Naive B cell (primary cell): ENCODE measurements around the gene KDM4B. TPM values are rescaled to one million over a fixed set of nuclear protein-coding genes. Genes with fewer than 3 reads are reported as not detected.

Experiments
- ATAC-seq, 2 donors: fragments of 150-1000 bp; cut with Tn5 transposase; 2 replicates each; pipeline ENCODE4 v1.10.0; 2021; ENCODE audit warnings: low read depth in 2 of 2, mild to moderate bottlenecking in 2 of 2, moderate library complexity in 2 of 2
- DNase-seq: peaks from one replicate; pipeline ENCODE4 v3.0.0; 2022
- H3K27ac Mint-ChIP-seq, 6 donors: one replicate each; pipeline ENCODE4 v1.8.0; 2020 to 2022; ENCODE audit warnings: mild to moderate bottlenecking in 6 of 6, mixed read lengths in 6 of 6, moderate library complexity in 5 of 6, inconsistent platforms in 2 of 6
- H3K27me3 Mint-ChIP-seq, 3 donors: one replicate each; pipeline ENCODE4 v1.8.0; 2021 to 2022; ENCODE audit warnings: mixed read lengths in 3 of 3, mild to moderate bottlenecking in 1 of 3
- H3K36me3 Mint-ChIP-seq, 2 donors: one replicate each; pipeline ENCODE4 v1.8.0; 2020 to 2022; ENCODE audit warnings: mixed read lengths in 2 of 2, inconsistent platforms in 1 of 2, mild to moderate bottlenecking in 1 of 2
- H3K4me1 Mint-ChIP-seq, 3 donors: one replicate each; pipeline ENCODE4 v1.8.0; 2020 to 2022; ENCODE audit warnings: mixed read lengths in 3 of 3, inconsistent platforms in 1 of 3, mild to moderate bottlenecking in 1 of 3, moderate library complexity in 1 of 3
- H3K4me3 Mint-ChIP-seq, 8 donors: one replicate each; pipeline ENCODE4 v1.8.0; 2020 to 2022; ENCODE audit warnings: mild to moderate bottlenecking in 8 of 8, mixed read lengths in 8 of 8, moderate library complexity in 8 of 8, inconsistent platforms in 2 of 8
- H3K9me3 Mint-ChIP-seq, 7 donors: one replicate each; pipeline ENCODE4 v1.8.0; 2020 to 2022; ENCODE audit warnings: mixed read lengths in 7 of 7, mild to moderate bottlenecking in 5 of 7, inconsistent platforms in 2 of 7, moderate library complexity in 1 of 7
- polyA plus RNA-seq, 6 donors: library from polyadenylated mRNA; unstranded; fragments of 300-500 nt; fragmentation: Illumina TruSeq; gene quantifications; one replicate each; pipeline ENCODE4 v1.2.3, GENCODE V29; 2021; ENCODE audit warnings: low read depth in 6 of 6

The KDM4B gene
- polyA plus RNA-seq, 6 donors from 2014 or later, result 17.9 to 94.1 (median 50.8) TPM

GRCh38 chr19:4996701-4997100, 27.8 kb downstream of the KDM4B start:
- peak overlapping the region in 1 of 6 donors; percentile 70 for H3K27ac Mint-ChIP-seq
- peaks cover 3 to 18% (median 4%) of the 10 kb centered on the region in 7 donors for H3K9me3 Mint-ChIP-seq
- H3K27me3 Mint-ChIP-seq, result no peaks in the 10 kb centered on the region
- peaks cover 2 to 14% of the 10 kb centered on the region in 2 donors for H3K36me3 Mint-ChIP-seq
- H3K4me3 Mint-ChIP-seq, result no peak overlapping the region
- ATAC-seq, result no peak
- H3K4me1 Mint-ChIP-seq, result peaks cover 35 to 62% (median 42%) of the 10 kb centered on the region in 3 donors
- no peak for DNase-seq

GRCh38 chr19:4997297-4997696, 28.4 kb downstream of the KDM4B start:
- Mint-ChIP-seq H3K27ac (peak overlapping the region in 1 of 6 donors; percentile 19), H3K27me3 (no peaks in the 10 kb centered on the region), H3K36me3 (peaks cover 0 to 8% of the 10 kb centered on the region in 2 donors), H3K9me3 (peaks cover 0 to 12% (median 3%) of the 10 kb centered on the region in 7 donors), H3K4me3 (no peak overlapping the region), H3K4me1 (peaks cover 33 to 56% (median 44%) of the 10 kb centered on the region in 3 donors)
- DNase-seq (no peak), ATAC-seq (no peak)

- no peaks in the 10 kb centered on the region for H3K36me3 Mint-ChIP-seq
- no peak overlapping the region for H3K4me3 Mint-ChIP-seq
- peak overlapping the region in 1 of 6 donors; percentile 1 for H3K27ac Mint-ChIP-seq
- H3K9me3 Mint-ChIP-seq, result no peaks in the 10 kb centered on the region
- H3K4me1 Mint-ChIP-seq, result peaks cover 32 to 34% (median 32%) of the 10 kb centered on the region in 3 donors
- no peak for ATAC-seq
- H3K27me3 Mint-ChIP-seq, result no peaks in the 10 kb centered on the region
- no peak for DNase-seq
Observed at GRCh38 chr19:5000120-5000611, 31.3 kb downstream of the KDM4B start.

- Mint-ChIP-seq H3K27ac (peak overlapping the region in 1 of 6 donors; percentile 47), H3K4me1 (peaks cover 26 to 37% (median 27%) of the 10 kb centered on the region in 3 donors)
Observed at GRCh38 chr19:5001615-5002014, 32.7 kb downstream of the KDM4B start.

GRCh38 chr19:5002143-5002542, 33.2 kb downstream of the KDM4B start:
- DNase-seq (no peak), ATAC-seq (no peak)
- H3K4me3 Mint-ChIP-seq, result peak overlapping the region in 1 of 8 donors; percentile 68
- no peaks in the 10 kb centered on the region for H3K27me3 Mint-ChIP-seq
- peaks cover 2 to 4% of the 10 kb centered on the region in 2 donors for H3K36me3 Mint-ChIP-seq
- H3K9me3 Mint-ChIP-seq, result peaks cover 0 to under 1% (median 0%) of the 10 kb centered on the region in 7 donors
- H3K4me1 Mint-ChIP-seq, result peaks cover 24 to 36% (median 28%) of the 10 kb centered on the region in 3 donors
- H3K27ac Mint-ChIP-seq, result peak overlapping the region in 1 of 6 donors; percentile 59

More at GRCh38 chr19:5001615-5002014, 32.7 kb downstream of the KDM4B start:
- no peaks in the 10 kb centered on the region for H3K36me3 Mint-ChIP-seq
- no peak overlapping the region for H3K4me3 Mint-ChIP-seq
- DNase-seq (peak; percentile 14), ATAC-seq (peak; percentile 36 to 53)
- H3K9me3 Mint-ChIP-seq, result no peaks in the 10 kb centered on the region
- no peaks in the 10 kb centered on the region for H3K27me3 Mint-ChIP-seq

GRCh38 chr19:5003781-5004180, 34.9 kb downstream of the KDM4B start:
- Mint-ChIP-seq H3K27me3 (no peaks in the 10 kb centered on the region), H3K9me3 (peaks cover 0 to 8% (median 6%) of the 10 kb centered on the region in 7 donors), H3K36me3 (peaks cover 8 to 12% of the 10 kb centered on the region in 2 donors), H3K4me3 (no peak overlapping the region), H3K27ac (peak overlapping the region in 2 of 6 donors; percentile 26 to 42), H3K4me1 (peaks cover 24 to 38% (median 26%) of the 10 kb centered on the region in 3 donors)
- no peak for DNase-seq
- ATAC-seq, result no peak

GRCh38 chr19:5005096-5005495, 36.2 kb downstream of the KDM4B start:
- peaks cover 0 to 8% (median 6%) of the 10 kb centered on the region in 7 donors for H3K9me3 Mint-ChIP-seq
- peaks cover 24 to 37% (median 31%) of the 10 kb centered on the region in 3 donors for H3K4me1 Mint-ChIP-seq
- ATAC-seq, result no peak
- no peak overlapping the region for H3K4me3 Mint-ChIP-seq
- DNase-seq, result no peak
- no peaks in the 10 kb centered on the region for H3K27me3 Mint-ChIP-seq
- H3K27ac Mint-ChIP-seq, result peak overlapping the region in 1 of 6 donors; percentile 38
- peaks cover 8 to 12% of the 10 kb centered on the region in 2 donors for H3K36me3 Mint-ChIP-seq

- H3K9me3 Mint-ChIP-seq, result peaks cover 0 to 8% (median 6%) of the 10 kb centered on the region in 7 donors
- H3K4me3 Mint-ChIP-seq, result no peak overlapping the region
- ATAC-seq (no peak), DNase-seq (no peak)
- peaks cover 21 to 30% (median 29%) of the 10 kb centered on the region in 3 donors for H3K4me1 Mint-ChIP-seq
- no peaks in the 10 kb centered on the region for H3K27me3 Mint-ChIP-seq
- H3K36me3 Mint-ChIP-seq, result peaks cover 8 to 12% of the 10 kb centered on the region in 2 donors
- H3K27ac Mint-ChIP-seq, result peak overlapping the region in 2 of 6 donors; percentile 23 to 47
Observed at GRCh38 chr19:5006201-5006600, 37.3 kb downstream of the KDM4B start.

GRCh38 chr19:5006821-5007220, 37.9 kb downstream of the KDM4B start:
- ATAC-seq, result no peak
- H3K27ac Mint-ChIP-seq, result peak overlapping the region in 1 of 6 donors; percentile 17

GRCh38 chr19:5011476-5012238, 42.7 kb downstream of the KDM4B start:
- ATAC-seq (no peak), DNase-seq (no peak)
- peaks cover 0 to 8% (median 6%) of the 10 kb centered on the region in 7 donors for H3K9me3 Mint-ChIP-seq
- peak overlapping the region in 1 of 8 donors; percentile 20 for H3K4me3 Mint-ChIP-seq
- peaks cover 5 to 30% (median 13%) of the 10 kb centered on the region in 3 donors for H3K4me1 Mint-ChIP-seq
- peaks cover 8 to 12% of the 10 kb centered on the region in 2 donors for H3K36me3 Mint-ChIP-seq
- H3K27ac Mint-ChIP-seq, result no peak overlapping the region
- no peaks in the 10 kb centered on the region for H3K27me3 Mint-ChIP-seq

More at GRCh38 chr19:5006821-5007220, 37.9 kb downstream of the KDM4B start:
- Mint-ChIP-seq H3K9me3 (peaks cover 0 to 8% (median 6%) of the 10 kb centered on the region in 7 donors), H3K4me1 (peaks cover 16 to 31% (median 25%) of the 10 kb centered on the region in 3 donors), H3K27me3 (no peaks in the 10 kb centered on the region), H3K4me3 (no peak overlapping the region), H3K36me3 (peaks cover 8 to 12% of the 10 kb centered on the region in 2 donors)
- DNase-seq, result no peak

- H3K27me3 Mint-ChIP-seq, result no peaks in the 10 kb centered on the region
- ATAC-seq, result no peak
- H3K27ac Mint-ChIP-seq, result no peak overlapping the region
- H3K4me1 Mint-ChIP-seq, result peaks cover 0 to 24% (median 10%) of the 10 kb centered on the region in 3 donors
- peaks cover under 1 to 3% of the 10 kb centered on the region in 2 donors for H3K36me3 Mint-ChIP-seq
- DNase-seq, result no peak
- H3K9me3 Mint-ChIP-seq, result peaks cover 0 to 5% (median 3%) of the 10 kb centered on the region in 7 donors
- H3K4me3 Mint-ChIP-seq, result no peak overlapping the region
Observed at GRCh38 chr19:5012688-5013457, 44.0 kb downstream of the KDM4B start.

GRCh38 chr19:5013761-5014160, 44.8 kb downstream of the KDM4B start:
- Mint-ChIP-seq H3K4me3 (no peak overlapping the region), H3K9me3 (no peaks in the 10 kb centered on the region), H3K27me3 (no peaks in the 10 kb centered on the region), H3K27ac (no peak overlapping the region), H3K4me1 (peaks cover 0 to 24% (median 11%) of the 10 kb centered on the region in 3 donors), H3K36me3 (no peaks in the 10 kb centered on the region)
- ATAC-seq (no peak), DNase-seq (no peak)

- Mint-ChIP-seq H3K27me3 (no peaks in the 10 kb centered on the region), H3K4me1 (peaks cover 0 to 14% (median 11%) of the 10 kb centered on the region in 3 donors), H3K9me3 (no peaks in the 10 kb centered on the region), H3K36me3 (no peaks in the 10 kb centered on the region), H3K27ac (no peak overlapping the region), H3K4me3 (no peak overlapping the region)
- ATAC-seq, result no peak
- no peak for DNase-seq
Observed at GRCh38 chr19:5014941-5015340, 46.0 kb downstream of the KDM4B start.
